OCI-LY3 (cell line): ENCODE results near the gene NPEPL1.

Source experiments
- H2AFZ ChIP-seq: fragments of 200-600, 300-600 bp; shearing (Covaris generic); 2 replicates; pipeline ENCODE4 v1.6.0; 2014; ENCODE audit warnings: antibody characterized with exemption, low read depth, low read length
- H3K27ac ChIP-seq: fragments of 200-600, 300-600 bp; sonication (generic); 2 replicates; pipeline ENCODE4 v1.5.1; 2014; ENCODE audit warnings: mild to moderate bottlenecking, low read length, moderate library complexity, mixed read lengths
- H3K27me3 ChIP-seq: fragments of 200-600, 300-600 bp; sonication (generic); 2 replicates; pipeline ENCODE4 v1.6.1; 2014; ENCODE audit warnings: low read depth, low read length, mixed read lengths
- H3K36me3 ChIP-seq: fragments of 200-600, 300-600 bp; sonication (generic); replicated peaks from 2 replicates; pipeline ENCODE3; 2014; ENCODE audit warnings: low read depth, low read length, mixed read lengths
- H3K4me1 ChIP-seq: fragments of 300-600, 200-600 bp; sonication (generic); 2 replicates; pipeline ENCODE4 v1.6.1; 2014; ENCODE audit warnings: low read length, mixed read lengths
- H3K4me2 ChIP-seq: fragments of 200-600, 300-600 bp; sonication (generic); 2 replicates; pipeline ENCODE4 v1.6.1; 2014; ENCODE audit warnings: low read length, mixed read lengths
- H3K4me3 ChIP-seq: fragments of 300-600, 200-600 bp; sonication (generic); 2 replicates; pipeline ENCODE4 v1.5.1; 2014; ENCODE audit warnings: antibody characterized with exemption, mild to moderate bottlenecking, low read length, moderate library complexity
- H3K79me2 ChIP-seq: fragments of 300-600, 200-600 bp; shearing (Covaris generic); 2 replicates; pipeline ENCODE4 v1.6.1; 2014; ENCODE audit warnings: mild to moderate bottlenecking, low read length, mixed read lengths
- H3K9ac ChIP-seq: fragments of 300-600, 200-600 bp; shearing (Covaris generic); 2 replicates; pipeline ENCODE4 v1.6.0; 2014; ENCODE audit warnings: mild to moderate bottlenecking, low read length, moderate library complexity
- H3K9me3 ChIP-seq: fragments of 200-600, 300-600 bp; shearing (Covaris generic); 2 replicates; pipeline ENCODE4 v1.6.1; 2014; ENCODE audit warnings: low read length, mixed read lengths; ENCODE audit not compliant: insufficient read depth
- H4K20me1 ChIP-seq: fragments of 200-600, 300-600 bp; sonication (generic); 2 replicates; pipeline ENCODE4 v1.6.1; 2016; ENCODE audit warnings: low read length, mixed read lengths; ENCODE audit not compliant: insufficient read depth
- CTCF ChIP-seq: fragments of 200-600, 300-600 bp; sonication (generic); IDR thresholded peaks from 2 replicates; pipeline ENCODE4 v1.5.1; 2014; ENCODE audit warnings: antibody characterized with exemption, low read length, low read depth
- EZH2phosphoT487 ChIP-seq: fragments of 200-600 bp; shearing (Covaris generic); IDR thresholded peaks from 2 replicates; pipeline ENCODE4 v1.6.1; 2018; ENCODE audit warnings: antibody characterized with exemption, mixed run types, low read depth

The NPEPL1 gene

GRCh38 chr20:58677808-58678207 is 14.8 kb upstream of the NPEPL1 start:
- no peaks in the 10 kb centered on the region for H3K79me2 ChIP-seq
- no peaks in the 10 kb centered on the region for H3K9me3 ChIP-seq
- H3K4me3 ChIP-seq = no peak overlapping the region
- no peak overlapping the region for H3K9ac ChIP-seq
- no peak overlapping the region for H2AFZ ChIP-seq
- H3K36me3 ChIP-seq = peaks cover 72% of the 10 kb centered on the region
- no peak overlapping the region for H3K4me2 ChIP-seq
- H3K27me3 ChIP-seq = no peaks in the 10 kb centered on the region
- no peaks in the 10 kb centered on the region for H3K4me1 ChIP-seq
- 0 out of 2 replicates have a peak, but pooled peaks cover 3% of the 10 kb centered on the region for H4K20me1 ChIP-seq
- no peak overlapping the region for H3K27ac ChIP-seq
- no peak for TF ChIP-seq CTCF
- TF ChIP-seq EZH2phosphoT487 = no peak

GRCh38 chr20:58678806-58679205 is 13.8 kb upstream of the NPEPL1 start:
- H4K20me1 ChIP-seq = 0 out of 2 replicates have a peak, but pooled peaks cover 3% of the 10 kb centered on the region
- H3K36me3 ChIP-seq = peaks cover 64% of the 10 kb centered on the region

GRCh38 chr20:58682656-58683531 is 9.7 kb upstream of the NPEPL1 start:
- H3K79me2 ChIP-seq = no peaks in the 10 kb centered on the region
- H3K9me3 ChIP-seq = no peaks in the 10 kb centered on the region
- no peak overlapping the region for H3K27ac ChIP-seq
- peaks cover 24% of the 10 kb centered on the region for H3K36me3 ChIP-seq
- no peak overlapping the region for H2AFZ ChIP-seq
- H3K27me3 ChIP-seq = no peaks in the 10 kb centered on the region
- no peak overlapping the region for H3K4me3 ChIP-seq
- H3K4me2 ChIP-seq = no peak overlapping the region
- H3K4me1 ChIP-seq = no peaks in the 10 kb centered on the region
- H3K9ac ChIP-seq = no peak overlapping the region
- TF ChIP-seq CTCF (no peak), EZH2phosphoT487 (no peak)
- H4K20me1 ChIP-seq = 0 out of 2 replicates have a peak, but pooled peaks cover 3% of the 10 kb centered on the region

More at GRCh38 chr20:58678806-58679205, 13.8 kb upstream of the NPEPL1 start:
- Histone ChIP-seq H2AFZ (no peak overlapping the region), H3K9me3 (no peaks in the 10 kb centered on the region), H3K27ac (no peak overlapping the region), H3K9ac (no peak overlapping the region), H3K79me2 (no peaks in the 10 kb centered on the region), H3K27me3 (no peaks in the 10 kb centered on the region), H3K4me1 (no peaks in the 10 kb centered on the region), H3K4me2 (no peak overlapping the region), H3K4me3 (no peak overlapping the region)
- TF ChIP-seq CTCF = no peak
- TF ChIP-seq EZH2phosphoT487 = no peak

- H3K27ac ChIP-seq = no peak overlapping the region
- H4K20me1 ChIP-seq = 0 out of 2 replicates have a peak, but pooled peaks cover 3% of the 10 kb centered on the region
- H3K4me1 ChIP-seq = no peaks in the 10 kb centered on the region
- H3K36me3 ChIP-seq = peaks cover 14% of the 10 kb centered on the region
- no peaks in the 10 kb centered on the region for H3K27me3 ChIP-seq
- TF ChIP-seq EZH2phosphoT487 (no peak), CTCF (no peak)
- H3K9me3 ChIP-seq = no peaks in the 10 kb centered on the region
- H3K4me3 ChIP-seq = no peak overlapping the region
- H3K9ac ChIP-seq = no peak overlapping the region
- H3K79me2 ChIP-seq = no peaks in the 10 kb centered on the region
- H2AFZ ChIP-seq = no peak overlapping the region
- no peak overlapping the region for H3K4me2 ChIP-seq
Observed at GRCh38 chr20:58684291-58684690, 8.3 kb upstream of the NPEPL1 start.
